ENCODE data around the gene FAM210B. TPM values are rescaled to one million over a fixed set of nuclear protein-coding genes. Genes with fewer than 3 reads are reported as not detected.
"Not testable (repeated sequence)": the region's sequence is repeated elsewhere in the genome, so short reads cannot be mapped to it uniquely, and the experiment has no call there.

FAM210B gene
- total RNA-seq, 1 experiment from 2014 or later: 23.9 TPM

GRCh38 chr20:56392132-56392880 lies 33.5 kb downstream of the FAM210B start, which contains the start of the genes AURKA and CSTF1:
TSS of gene AURKA (minus strand) at chr20:56392215. CDS start at chr20:56388197, 4,018 bp downstream.
TSS of gene CSTF1 (plus strand) at chr20:56392645. CDS start at chr20:56395553, 2,908 bp downstream.
- Histone ChIP-seq H3K36me3 (replicated peaks; ENCODE audit: control insufficient read depth, insufficient read depth, low read length) (peaks cover 33% of the 10 kb centered on the region), H3K27me3 (ENCODE audit: control insufficient read depth, insufficient read depth, low read length) (no peaks in the 10 kb centered on the region), H3K4me3 (ENCODE audit: insufficient read depth, low read depth, low read length) (peak within 1 kb of the TSS; percentile 100)
- peak; percentile 98 for DNase-seq

GRCh38 chr20:56392881-56393482 lies 34.2 kb downstream of the FAM210B start:
- Histone ChIP-seq H3K4me3 (ENCODE audit: insufficient read depth, low read depth, low read length) (peak overlapping the region; percentile 100), H3K36me3 (replicated peaks; ENCODE audit: control insufficient read depth, insufficient read depth, low read length) (peaks cover 34% of the 10 kb centered on the region), H3K27me3 (ENCODE audit: control insufficient read depth, insufficient read depth, low read length) (no peaks in the 10 kb centered on the region)
- peak; percentile 24 for DNase-seq

- peak overlapping the region; percentile 100 for H3K4me3 ChIP-seq (ENCODE audit: insufficient read depth, low read depth, low read length)
- peak; percentile 21 for DNase-seq
- H3K36me3 ChIP-seq (replicated peaks; ENCODE audit: control insufficient read depth, insufficient read depth, low read length): peaks cover 33% of the 10 kb centered on the region
- H3K27me3 ChIP-seq (ENCODE audit: control insufficient read depth, insufficient read depth, low read length): no peaks in the 10 kb centered on the region
These were observed 34.9 kb downstream of the FAM210B start for GRCh38 chr20:56393653-56394052.

GRCh38 chr20:56395166-56395565 lies 36.4 kb downstream of the FAM210B start:
- DNase-seq: no peak
- H3K27me3 ChIP-seq (ENCODE audit: control insufficient read depth, insufficient read depth, low read length): no peaks in the 10 kb centered on the region
- no peak overlapping the region for H3K4me3 ChIP-seq (ENCODE audit: insufficient read depth, low read depth, low read length)
- peaks cover 30% of the 10 kb centered on the region for H3K36me3 ChIP-seq (replicated peaks; ENCODE audit: control insufficient read depth, insufficient read depth, low read length)

GRCh38 chr20:56400001-56400640 lies 41.3 kb downstream of the FAM210B start:
- peak; percentile 57 for DNase-seq
- no peaks in the 10 kb centered on the region for H3K27me3 ChIP-seq (ENCODE audit: control insufficient read depth, insufficient read depth, low read length)
- H3K4me3 ChIP-seq (ENCODE audit: insufficient read depth, low read depth, low read length): no peak overlapping the region
- peaks cover 48% of the 10 kb centered on the region for H3K36me3 ChIP-seq (replicated peaks; ENCODE audit: control insufficient read depth, insufficient read depth, low read length)

- DNase-seq: no peak
- peaks cover 36% of the 10 kb centered on the region for H3K36me3 ChIP-seq (replicated peaks; ENCODE audit: control insufficient read depth, insufficient read depth, low read length)
- H3K4me3 ChIP-seq (ENCODE audit: insufficient read depth, low read depth, low read length): no peak overlapping the region
- no peaks in the 10 kb centered on the region for H3K27me3 ChIP-seq (ENCODE audit: control insufficient read depth, insufficient read depth, low read length)
These were observed 44.7 kb downstream of the FAM210B start for GRCh38 chr20:56403465-56403864.

- H3K36me3 ChIP-seq (replicated peaks; ENCODE audit: control insufficient read depth, insufficient read depth, low read length): peaks cover 25% of the 10 kb centered on the region
- not testable (repeated sequence) for H3K27me3 ChIP-seq (ENCODE audit: control insufficient read depth, insufficient read depth, low read length); DNase-seq; H3K4me3 ChIP-seq (ENCODE audit: insufficient read depth, low read depth, low read length)
These were observed 46.6 kb downstream of the FAM210B start for GRCh38 chr20:56405356-56405755.

- H3K36me3 ChIP-seq (replicated peaks; ENCODE audit: control insufficient read depth, insufficient read depth, low read length): peaks cover 18% of the 10 kb centered on the region
- no peak for DNase-seq
- no peak overlapping the region for H3K4me3 ChIP-seq (ENCODE audit: insufficient read depth, low read depth, low read length)
These were observed 48.1 kb downstream of the FAM210B start for GRCh38 chr20:56406910-56407309.

GRCh38 chr20:56409521-56409920 lies 50.7 kb downstream of the FAM210B start:
- H3K4me3 ChIP-seq (ENCODE audit: insufficient read depth, low read depth, low read length): no peak overlapping the region

More at GRCh38 chr20:56406910-56407309, 48.1 kb downstream of the FAM210B start:
- no peaks in the 10 kb centered on the region for H3K27me3 ChIP-seq (ENCODE audit: control insufficient read depth, insufficient read depth, low read length)

GRCh38 chr20:56409956-56410355 lies 51.2 kb downstream of the FAM210B start:
- no peak overlapping the region for H3K4me3 ChIP-seq (ENCODE audit: insufficient read depth, low read depth, low read length)
- no peak for DNase-seq
- H3K27me3 ChIP-seq (ENCODE audit: control insufficient read depth, insufficient read depth, low read length): no peaks in the 10 kb centered on the region
- peaks cover 8% of the 10 kb centered on the region for H3K36me3 ChIP-seq (replicated peaks; ENCODE audit: control insufficient read depth, insufficient read depth, low read length)

More at GRCh38 chr20:56409521-56409920, 50.7 kb downstream of the FAM210B start:
- no peak for DNase-seq
- H3K36me3 ChIP-seq (replicated peaks; ENCODE audit: control insufficient read depth, insufficient read depth, low read length): peaks cover 9% of the 10 kb centered on the region
- no peaks in the 10 kb centered on the region for H3K27me3 ChIP-seq (ENCODE audit: control insufficient read depth, insufficient read depth, low read length)

- H3K4me3 ChIP-seq (ENCODE audit: insufficient read depth, low read depth, low read length); H3K36me3 ChIP-seq (replicated peaks; ENCODE audit: control insufficient read depth, insufficient read depth, low read length); H3K27me3 ChIP-seq (ENCODE audit: control insufficient read depth, insufficient read depth, low read length); DNase-seq: not testable (repeated sequence)
These were observed 52.5 kb downstream of the FAM210B start for GRCh38 chr20:56411287-56411686.

GRCh38 chr20:56411759-56412472 lies 53.1 kb downstream of the FAM210B start, which contains the start of gene CASS4:
TSS of gene CASS4 (plus strand) at chr20:56412260. CDS start at chr20:56412459, 199 bp downstream.
- DNase-seq: no peak
- Histone ChIP-seq H3K36me3 (replicated peaks; ENCODE audit: control insufficient read depth, insufficient read depth, low read length) (peaks cover 3% of the 10 kb centered on the region), H3K4me3 (ENCODE audit: insufficient read depth, low read depth, low read length) (no peak within 1 kb of the TSS), H3K27me3 (ENCODE audit: control insufficient read depth, insufficient read depth, low read length) (no peaks in the 10 kb centered on the region)

- Histone ChIP-seq H3K36me3 (replicated peaks; ENCODE audit: control insufficient read depth, insufficient read depth, low read length) (0 out of 2 replicates have a peak, but pooled peaks cover under 1% of the 10 kb centered on the region), H3K27me3 (ENCODE audit: control insufficient read depth, insufficient read depth, low read length) (no peaks in the 10 kb centered on the region; the same call in 1 of the 2 replicates), H3K4me3 (ENCODE audit: insufficient read depth, low read depth, low read length) (no peak overlapping the region)
- DNase-seq: no peak
These were observed 53.7 kb downstream of the FAM210B start for GRCh38 chr20:56412473-56412790.

- no peaks in the 10 kb centered on the region for H3K36me3 ChIP-seq (replicated peaks; ENCODE audit: control insufficient read depth, insufficient read depth, low read length)
- H3K4me3 ChIP-seq (ENCODE audit: insufficient read depth, low read depth, low read length): no peak overlapping the region
- no peak for DNase-seq
These were observed 54.2 kb downstream of the FAM210B start for GRCh38 chr20:56412949-56413348.

More at GRCh38 chr20:56412949-56413348, 54.2 kb downstream of the FAM210B start:
- no peaks in the 10 kb centered on the region; the same call in 1 of the 2 replicates for H3K27me3 ChIP-seq (ENCODE audit: control insufficient read depth, insufficient read depth, low read length)
